Endodermal cell (in vitro differentiated cells): ENCODE measurements around the gene HOXA6. TPM values are rescaled to one million over a fixed set of nuclear protein-coding genes. Genes with fewer than 3 reads are reported as not detected.

Source experiments
- DNase-seq: peaks from one replicate; pipeline ENCODE4 v3.0.0-alpha.2; 2017
- H3K27ac ChIP-seq: 2 replicates; pipeline ENCODE4 v1.5.1; 2013; ENCODE audit warnings: mild to moderate bottlenecking, low read depth, low read length, moderate library complexity
- H3K27me3 ChIP-seq: 2 replicates; pipeline ENCODE4 v1.6.1; 2013; ENCODE audit warnings: mild to moderate bottlenecking, low read length, moderate library complexity; ENCODE audit not compliant: insufficient read depth, control insufficient read depth, poor library complexity, severe bottlenecking
- H3K36me3 ChIP-seq: 2 replicates; pipeline ENCODE4 v1.7.0; 2013; ENCODE audit warnings: mild to moderate bottlenecking, low read length, moderate library complexity; ENCODE audit not compliant: control insufficient read depth, insufficient read depth
- H3K4me1 ChIP-seq: one replicate; pipeline ENCODE4 v1.7.0; 2013; ENCODE audit warnings: low read length; ENCODE audit not compliant: control insufficient read depth, insufficient read depth
- H3K4me3 ChIP-seq: 2 replicates; pipeline ENCODE4 v1.5.1; 2013; ENCODE audit warnings: mild to moderate bottlenecking, low read length, moderate library complexity
- H3K9ac ChIP-seq: 2 replicates; pipeline ENCODE4 v1.6.1; 2013; ENCODE audit warnings: mild to moderate bottlenecking, low read length, moderate library complexity; ENCODE audit not compliant: poor library complexity, severe bottlenecking; ENCODE audit errors: extremely low read depth
- H3K9me3 ChIP-seq: 2 replicates; pipeline ENCODE4 v1.6.1; 2013; ENCODE audit warnings: mild to moderate bottlenecking, low read length, moderate library complexity; ENCODE audit not compliant: control insufficient read depth
- H3K27ac Mint-ChIP-seq: 2 replicates; pipeline ENCODE4 v1.8.0; 2020; ENCODE audit warnings: mixed read lengths
- H3K27me3 Mint-ChIP-seq: 2 replicates; pipeline ENCODE4 v1.8.0; 2021; ENCODE audit warnings: mild to moderate bottlenecking, mixed read lengths; ENCODE audit not compliant: insufficient read depth
- H3K36me3 Mint-ChIP-seq: 2 replicates; pipeline ENCODE4 v1.8.0; 2020; ENCODE audit warnings: low read depth, mixed read lengths
- H3K4me1 Mint-ChIP-seq: 2 replicates; pipeline ENCODE4 v1.8.0; 2020; ENCODE audit warnings: mixed read lengths
- H3K4me3 Mint-ChIP-seq: 2 replicates; pipeline ENCODE4 v1.8.0; 2020; ENCODE audit warnings: mild to moderate bottlenecking, moderate library complexity, mixed read lengths
- H3K9me3 Mint-ChIP-seq: 2 replicates; pipeline ENCODE4 v1.8.0; 2020; ENCODE audit warnings: mild to moderate bottlenecking, mixed read lengths
- WGBS, 2 experiments: methylation state at CpG; one replicate each; pipeline versions ENCODE4 v1.1.5 to v1.1.7; 2013; ENCODE audit warnings: missing lambda C conversion rate in 2 of 2, mixed read lengths in 1 of 2; ENCODE audit not compliant: insufficient coverage in 1 of 2, insufficient read length in 1 of 2; 5-methylcytosine and 5-hydroxymethylcytosine counted together
- total RNA-seq, 2 donors: library from RNA; stranded (reverse); fragmentation: NEBNext Ultra II Directional in 1 of 2; extraction: Animal tissue kit (Norgen Biotek cat#: 25700) in 1 of 2; gene quantifications; 2 replicates in 1 of 2; 3 replicates in 1 of 2; pipeline ENCODE4 v1.2.1, GENCODE V29; 2021
- TF ChIP-seq, protein P1 (sequence below): fragments of 200-600 bp; sonication (generic); conservative IDR thresholded peaks from 2 replicates; pipeline ENCODE4 v1.5.0; 2021; ENCODE audit warnings: antibody characterized with exemption, mild to moderate bottlenecking

Gene HOXA6
- total RNA-seq, 2 donors from 2014 or later = not detected

DNA sequence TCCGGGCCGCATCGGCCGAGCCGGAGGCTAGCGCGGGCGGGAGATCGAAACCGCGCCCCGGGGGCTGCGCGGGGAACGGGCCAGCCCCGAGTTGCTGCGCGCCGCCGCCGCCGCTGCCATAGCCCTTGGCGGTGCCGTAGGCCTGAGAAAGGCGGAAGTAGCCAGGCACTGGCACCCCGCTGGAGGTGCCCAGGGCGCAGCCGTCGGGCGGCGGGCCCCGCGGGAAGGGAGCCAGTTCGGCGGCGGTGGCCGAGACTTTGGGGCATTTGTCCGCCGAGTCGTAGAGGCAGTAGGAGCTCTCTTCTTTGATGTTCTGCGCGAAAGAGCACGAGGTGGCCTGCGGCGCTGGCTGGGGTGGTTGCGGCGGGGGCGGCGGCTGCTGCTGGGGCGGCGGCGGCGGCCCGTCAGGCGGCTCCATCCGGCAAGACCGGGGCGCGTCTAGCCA lies 26.0 kb upstream of the HOXA6 start:
- Histone ChIP-seq H3K4me3 (no peak overlapping the region), H3K9me3 (peaks cover 11% of the 10 kb centered on the region), H3K27ac (no peak overlapping the region), H3K36me3 (no peaks in the 10 kb centered on the region), H3K4me1 (no peaks in the 10 kb centered on the region), H3K9ac (no peak overlapping the region), H3K27me3 (peaks cover 100% of the 10 kb centered on the region)
- H3K27me3 Mint-ChIP-seq = peaks cover 97% of the 10 kb centered on the region
- TF ChIP-seq, protein P1, sequence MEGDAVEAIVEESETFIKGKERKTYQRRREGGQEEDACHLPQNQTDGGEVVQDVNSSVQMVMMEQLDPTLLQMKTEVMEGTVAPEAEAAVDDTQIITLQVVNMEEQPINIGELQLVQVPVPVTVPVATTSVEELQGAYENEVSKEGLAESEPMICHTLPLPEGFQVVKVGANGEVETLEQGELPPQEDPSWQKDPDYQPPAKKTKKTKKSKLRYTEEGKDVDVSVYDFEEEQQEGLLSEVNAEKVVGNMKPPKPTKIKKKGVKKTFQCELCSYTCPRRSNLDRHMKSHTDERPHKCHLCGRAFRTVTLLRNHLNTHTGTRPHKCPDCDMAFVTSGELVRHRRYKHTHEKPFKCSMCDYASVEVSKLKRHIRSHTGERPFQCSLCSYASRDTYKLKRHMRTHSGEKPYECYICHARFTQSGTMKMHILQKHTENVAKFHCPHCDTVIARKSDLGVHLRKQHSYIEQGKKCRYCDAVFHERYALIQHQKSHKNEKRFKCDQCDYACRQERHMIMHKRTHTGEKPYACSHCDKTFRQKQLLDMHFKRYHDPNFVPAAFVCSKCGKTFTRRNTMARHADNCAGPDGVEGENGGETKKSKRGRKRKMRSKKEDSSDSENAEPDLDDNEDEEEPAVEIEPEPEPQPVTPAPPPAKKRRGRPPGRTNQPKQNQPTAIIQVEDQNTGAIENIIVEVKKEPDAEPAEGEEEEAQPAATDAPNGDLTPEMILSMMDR = no peak
- no peaks in the 10 kb centered on the region for H3K4me1 Mint-ChIP-seq
- H3K27ac Mint-ChIP-seq = no peak overlapping the region
- peak; percentile 68 for DNase-seq
- no peak overlapping the region for H3K4me3 Mint-ChIP-seq
- peaks cover 1% of the 10 kb centered on the region for H3K9me3 Mint-ChIP-seq
- no peaks in the 10 kb centered on the region for H3K36me3 Mint-ChIP-seq
- WGBS, 2 experiments = 2 to 3% methylated on average over 7 to 59 of the region's 59 CpGs

DNA sequence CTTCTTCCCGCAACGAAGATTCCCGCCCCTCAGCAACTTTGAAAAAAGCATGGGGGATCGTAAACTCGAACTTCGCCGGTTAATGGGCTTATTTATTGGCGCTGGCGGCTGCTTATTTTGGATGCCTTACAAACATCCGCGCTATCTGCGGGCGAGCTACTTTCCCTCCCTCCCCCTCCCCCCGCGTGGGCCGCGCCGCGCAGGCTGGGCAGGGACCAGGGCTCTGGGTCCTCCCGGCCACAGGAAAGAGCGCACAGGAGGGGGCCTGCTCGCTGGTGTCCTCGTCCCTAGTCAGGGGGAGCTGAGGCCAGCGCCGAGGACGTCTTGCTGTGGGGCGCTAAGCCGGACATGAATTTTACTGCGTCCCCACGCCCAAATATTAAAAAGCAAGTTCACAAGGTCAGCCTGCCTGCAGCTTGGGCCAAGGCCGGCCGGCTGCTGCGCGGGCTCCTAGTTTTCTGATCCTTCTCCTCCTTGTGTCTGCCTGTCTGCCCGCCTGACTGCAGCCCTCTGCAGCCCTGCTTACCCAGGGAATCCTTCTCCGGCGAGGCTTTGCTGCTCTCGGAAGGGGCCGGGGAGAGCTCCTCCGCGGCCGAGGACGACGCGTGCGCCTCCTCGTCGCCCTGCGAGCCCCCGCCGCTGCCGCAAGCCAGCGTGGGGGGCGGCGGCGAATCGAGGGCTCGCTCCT lies 25.4 kb upstream of the HOXA6 start:
- Histone ChIP-seq H3K9ac (no peak overlapping the region), H3K27ac (no peak overlapping the region), H3K4me1 (no peaks in the 10 kb centered on the region), H3K9me3 (peaks cover 11% of the 10 kb centered on the region), H3K36me3 (no peaks in the 10 kb centered on the region), H3K4me3 (no peak overlapping the region), H3K27me3 (peaks cover 100% of the 10 kb centered on the region)
- Mint-ChIP-seq H3K4me3 (no peak overlapping the region), H3K36me3 (no peaks in the 10 kb centered on the region), H3K4me1 (no peaks in the 10 kb centered on the region), H3K9me3 (peaks cover 1% of the 10 kb centered on the region), H3K27ac (no peak overlapping the region), H3K27me3 (peaks cover 97% of the 10 kb centered on the region)
- DNase-seq = peak; percentile 72
- WGBS, 2 experiments = 1 to 2% methylated on average over 24 to 58 of the region's 58 CpGs
- TF ChIP-seq, protein P1 = no peak

DNA sequence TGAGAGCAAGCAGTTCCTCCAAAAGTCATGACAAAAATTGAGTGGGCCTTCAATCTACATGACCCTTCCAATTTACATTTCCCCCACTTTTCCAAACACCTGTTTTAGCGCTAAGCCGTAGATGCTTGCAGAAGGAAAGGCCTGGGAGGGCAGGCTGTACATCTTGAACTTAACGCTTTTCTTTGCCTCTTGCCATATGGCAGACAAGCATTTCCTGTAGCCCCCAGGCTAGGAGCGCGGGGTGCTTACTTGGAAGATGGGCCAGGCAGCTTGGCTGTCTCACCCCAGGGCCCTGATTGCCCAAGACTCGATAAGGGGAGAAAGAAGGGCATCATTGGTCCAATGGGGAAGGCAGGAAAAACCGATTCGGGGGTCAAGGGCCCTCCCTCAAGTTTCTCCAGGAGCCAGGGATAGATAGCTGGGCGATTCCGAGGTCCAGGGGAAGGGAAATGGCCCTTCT lies 24.8 kb upstream of the HOXA6 start:
- H3K27me3 ChIP-seq = peaks cover 100% of the 10 kb centered on the region
- DNase-seq = peak; percentile 49
- no peak overlapping the region for H3K27ac ChIP-seq
- WGBS, 2 experiments = 9 to 12% methylated on average over 7 to 10 of the region's 10 CpGs
- TF ChIP-seq, protein P1 = no peak
- H3K36me3 ChIP-seq = no peaks in the 10 kb centered on the region
- Mint-ChIP-seq H3K36me3 (no peaks in the 10 kb centered on the region), H3K9me3 (peaks cover 1% of the 10 kb centered on the region), H3K4me3 (no peak overlapping the region), H3K27ac (no peak overlapping the region), H3K27me3 (peaks cover 97% of the 10 kb centered on the region), H3K4me1 (no peaks in the 10 kb centered on the region)
- H3K4me3 ChIP-seq = no peak overlapping the region
- no peak overlapping the region for H3K9ac ChIP-seq
- no peaks in the 10 kb centered on the region for H3K4me1 ChIP-seq
- peaks cover 11% of the 10 kb centered on the region for H3K9me3 ChIP-seq
